SK-N-SH (cell line): Measurements from ENCODE around the gene TUBB3. TPM values are rescaled to one million over a fixed set of nuclear protein-coding genes. Genes with fewer than 3 reads are reported as not detected.

Experiments used
- CTCF ChIA-PET: fragments of 300-600, 350-600 bp; formaldehyde crosslinking; extraction: SDS; loops from one replicate; lab custom pipeline; 2021; lab: Yijun Ruan, JAX
- POLR2A ChIA-PET: fragments of 350-600 bp; sonication (Branson Sonifier 250); formaldehyde crosslinking; extraction: SDS; loops from one replicate; lab custom pipeline; 2020; ENCODE audit warnings: antibody characterized with exemption, inconsistent platforms; lab: Yijun Ruan, JAX
- DNase-seq: peaks from one replicate; pipeline ENCODE4 v3.0.0; 2012
- H2AFZ ChIP-seq: fragments of 200-600 bp; sonication (generic); 2 replicates; pipeline ENCODE4 v1.8.1; 2016; ENCODE audit warnings: antibody characterized with exemption, mild to moderate bottlenecking, low read depth
- H3F3A ChIP-seq: fragments of 200-600 bp; sonication (generic); replicated peaks from 2 replicates; pipeline ENCODE3; 2016; ENCODE audit warnings: antibody characterized with exemption, mild to moderate bottlenecking; ENCODE audit not compliant: insufficient read depth
- H3K27ac ChIP-seq, 2 experiments: fragments of 200-500 bp in 1 of 2; fragments of 200-600 bp in 1 of 2; sonication (Bioruptor generic) in 1 of 2; sonication (generic), shearing (Covaris generic) in 1 of 2; 2 replicates each; pipeline versions ENCODE4 v1.5.1 to v1.6.1; 2014 to 2016; ENCODE audit warnings: low read depth in 2 of 2, inconsistent platforms in 1 of 2, low read length in 1 of 2, mild to moderate bottlenecking in 1 of 2, mixed read lengths in 1 of 2
- H3K27me3 ChIP-seq: fragments of 200-600 bp; sonication (generic), shearing (Covaris generic); 2 replicates; pipeline ENCODE4 v1.6.1; 2016; ENCODE audit warnings: mixed run types; ENCODE audit not compliant: insufficient read depth
- H3K36me3 ChIP-seq, 2 experiments: fragments of 200-500 bp in 1 of 2; fragments of 200-600 bp in 1 of 2; sonication (Bioruptor generic) in 1 of 2; sonication (generic) in 1 of 2; replicated peaks in 1 of 2; 2 replicates each; pipeline versions ENCODE3 to v1.5.1; 2014 to 2016; ENCODE audit warnings: low read length in 1 of 2, mild to moderate bottlenecking in 1 of 2; ENCODE audit not compliant: insufficient read depth in 2 of 2, control insufficient read depth in 1 of 2
- H3K4me1 ChIP-seq, 2 experiments: fragments of 200-500 bp in 1 of 2; fragments of 200-600 bp in 1 of 2; sonication (Bioruptor generic) in 1 of 2; sonication (generic), shearing (Covaris generic) in 1 of 2; 2 replicates each; pipeline versions ENCODE4 v1.5.1 to v1.6.1; 2014 to 2016; ENCODE audit warnings: low read depth in 1 of 2, low read length in 1 of 2, mixed run types in 1 of 2; ENCODE audit not compliant: insufficient read depth in 2 of 2, control insufficient read depth in 1 of 2
- H3K4me2 ChIP-seq: fragments of 200-600 bp; sonication (generic), shearing (Covaris generic); 2 replicates; pipeline ENCODE4 v1.6.1; 2017; ENCODE audit warnings: mixed run types
- H3K4me3 ChIP-seq, 2 experiments: fragments of 200-500 bp in 1 of 2; fragments of 200-600 bp in 1 of 2; sonication (Bioruptor generic) in 1 of 2; sonication (generic), shearing (Covaris generic) in 1 of 2; 2 replicates each; pipeline versions ENCODE4 v1.5.1 to v1.8.1; 2014 to 2016; ENCODE audit warnings: low read depth in 2 of 2, inconsistent platforms in 1 of 2, low read length in 1 of 2, mild to moderate bottlenecking in 1 of 2, mixed read lengths in 1 of 2, moderate library complexity in 1 of 2
- H3K79me2 ChIP-seq: fragments of 200-600 bp; sonication (generic); 2 replicates; pipeline ENCODE4 v1.8.1; 2017; ENCODE audit warnings: mild to moderate bottlenecking; ENCODE audit not compliant: insufficient read depth
- H3K9ac ChIP-seq: fragments of 200-600 bp; sonication (generic); 2 replicates; pipeline ENCODE4 v1.6.1; 2017; ENCODE audit warnings: mixed run types
- H3K9me2 ChIP-seq: fragments of 200-600 bp; sonication (generic); 2 replicates; pipeline ENCODE4 v1.6.1; 2017; ENCODE audit warnings: mixed run types
- H3K9me3 ChIP-seq: fragments of 200-600 bp; sonication (generic); 2 replicates; pipeline ENCODE4 v1.6.1; 2017; ENCODE audit warnings: mixed run types, mild to moderate bottlenecking, moderate library complexity
- H4K20me1 ChIP-seq: fragments of 200-600 bp; sonication (generic); 2 replicates; pipeline ENCODE4 v1.6.1; 2017; ENCODE audit warnings: mild to moderate bottlenecking, mixed run types; ENCODE audit not compliant: insufficient read depth
- FOXJ3 ChIP-seq: sonication (generic); formaldehyde crosslinking; IDR thresholded peaks from 2 replicates; pipeline ENCODE4 v1.5.1; 2020; ENCODE audit warnings: mild to moderate bottlenecking, missing genetic modification reagents
- GABPA ChIP-seq: IDR thresholded peaks from 2 replicates; pipeline ENCODE4 v1.4.0; 2012; ENCODE audit warnings: low read depth, mild to moderate bottlenecking
- GATA2 ChIP-seq: sonication (generic); formaldehyde crosslinking; IDR thresholded peaks from 2 replicates; pipeline ENCODE4 v1.5.0; 2020; ENCODE audit warnings: mild to moderate bottlenecking, missing genetic modification reagents
- JUND ChIP-seq: IDR thresholded peaks from 2 replicates; pipeline ENCODE4 v1.4.0; 2012
- PBX3 ChIP-seq: IDR thresholded peaks from 2 replicates; pipeline ENCODE4; 2012
- RAD21 ChIP-seq: IDR thresholded peaks from 2 replicates; pipeline ENCODE4 v1.6.1; 2012; ENCODE audit warnings: mild to moderate bottlenecking, low read length
- REST ChIP-seq: IDR thresholded peaks from 2 replicates; pipeline ENCODE4 v1.6.1; 2012; ENCODE audit warnings: mild to moderate bottlenecking, low read depth, low read length, moderate library complexity
- RFX5 ChIP-seq: IDR thresholded peaks from 2 replicates; pipeline ENCODE4 v1.6.1; 2012; ENCODE audit warnings: mild to moderate bottlenecking, improper control_type of control experiment, low read length
- RXRA ChIP-seq: IDR thresholded peaks from 2 replicates; pipeline ENCODE4 v1.4.0; 2012; ENCODE audit warnings: low read depth, mild to moderate bottlenecking, borderline replicate concordance
- TCF12 ChIP-seq: IDR thresholded peaks from 2 replicates; pipeline ENCODE4 v1.4.0; 2012
- USF2 ChIP-seq: fragments of 150-350 bp; IDR thresholded peaks from 2 replicates; pipeline ENCODE4 v1.6.1; 2017; ENCODE audit warnings: antibody characterized with exemption, low read length, low read depth, borderline replicate concordance
- WGBS: methylation state at CpG from one replicate; pipeline ENCODE4 v1.1.6; 2017; ENCODE audit warnings: low lambda C conversion rate; 5-methylcytosine and 5-hydroxymethylcytosine counted together
- polyA plus RNA-seq, 3 experiments: library from polyadenylated mRNA; depleted of rRNA; stranded (reverse); fragments of >200 nt; gene quantifications; 2 replicates each; pipeline ENCODE4 v1.2.3, GENCODE V29; 2012

TUBB3 gene
- polyA plus RNA-seq, 1 of the 3 experiments (the other 2 are of a cell fraction) = 428 TPM

- H3F3A ChIP-seq = no peaks in the 10 kb centered on the region
- H3K4me1 ChIP-seq = no peaks in the 10 kb centered on the region
- H3K79me2 ChIP-seq = peaks cover 12% of the 10 kb centered on the region; the same call in 1 of the 2 replicates
- H3K9ac ChIP-seq = no peak overlapping the region
- no peak overlapping the region for H3K4me3 ChIP-seq
- TF ChIP-seq FOXJ3 (no peak), USF2 (no peak), RFX5 (no peak), JUND (no peak), RAD21 (no peak), GATA2 (CRISPR knock-in tag) (no peak), RXRA (no peak), TCF12 (no peak), PBX3 (no peak), REST (no peak), GABPA (no peak)
- TF ChIP-seq, all 33 proteins: peak for 0
- no peak overlapping the region for H3K4me2 ChIP-seq
- H4K20me1 ChIP-seq = 0 out of 2 replicates have a peak, but pooled peaks cover 15% of the 10 kb centered on the region
- no peaks in the 10 kb centered on the region for H3K9me3 ChIP-seq
- H3K27me3 ChIP-seq = no peaks in the 10 kb centered on the region
- no peak overlapping the region for H3K27ac ChIP-seq
- DNase-seq = no peak
- ChIA-PET POLR2A (no interaction called here), CTCF (interaction anchor here (0.7 to 3.0 kb wide), 2 partner anchors 16 to 21 kb away, joined by 4 to 14 read pairs; partner anchors contain the start of gene TCF25)
- H3K36me3 ChIP-seq = peaks cover 38 to 62% of the 10 kb centered on the region in 2 experiments
- no peaks in the 10 kb centered on the region for H3K9me2 ChIP-seq
- WGBS = 95% methylated on average over 13 of the region's 45 CpGs
- H2AFZ ChIP-seq = no peak overlapping the region
Measured at GRCh38 chr16:89893642-89894548, 29.2 kb upstream of the TUBB3 start.
